ENCODE measurements around the gene FASTKD1.
"Not testable (repeated sequence)": the region's sequence is repeated elsewhere in the genome, so short reads cannot be mapped to it uniquely, and the experiment has no call there.

Gene FASTKD1

GRCh38 chr2:169570752-169571151 lies 2.9 kb downstream of the FASTKD1 start:
- not testable (repeated sequence) for H3K9ac ChIP-seq (ENCODE audit: low read depth, low read length); H3K27me3 ChIP-seq (ENCODE audit: insufficient read depth, low read length); H3K4me1 ChIP-seq (ENCODE audit: insufficient read depth, low read length); H3K9me3 ChIP-seq (ENCODE audit: insufficient read depth, low read depth, low read length); H3K27ac ChIP-seq (ENCODE audit: low read length); H3K4me3 ChIP-seq (ENCODE audit: low read length)
- H3K36me3 ChIP-seq (ENCODE audit: insufficient read depth, low read depth, low read length), result peaks cover 22% of the 10 kb centered on the region

GRCh38 chr2:169569948-169570347 lies 3.7 kb downstream of the FASTKD1 start:
- no peaks in the 10 kb centered on the region for H3K9me3 ChIP-seq (ENCODE audit: insufficient read depth, low read depth, low read length)
- H3K36me3 ChIP-seq (ENCODE audit: insufficient read depth, low read depth, low read length), result peaks cover 22% of the 10 kb centered on the region
- H3K27me3 ChIP-seq (ENCODE audit: insufficient read depth, low read length), result no peaks in the 10 kb centered on the region
- 0 out of 2 replicates have a peak, but pooled peaks cover 2% of the 10 kb centered on the region for H3K4me1 ChIP-seq (ENCODE audit: insufficient read depth, low read length)
- H3K9ac ChIP-seq (ENCODE audit: low read depth, low read length), result no peak overlapping the region
- H3K27ac ChIP-seq (ENCODE audit: low read length), result no peak overlapping the region
- H3K4me3 ChIP-seq (ENCODE audit: low read length), result no peak overlapping the region

- Histone ChIP-seq H3K27me3 (ENCODE audit: insufficient read depth, low read length) (no peaks in the 10 kb centered on the region), H3K36me3 (ENCODE audit: insufficient read depth, low read depth, low read length) (peaks cover 35% of the 10 kb centered on the region), H3K4me3 (ENCODE audit: low read length) (no peak overlapping the region), H3K4me1 (ENCODE audit: insufficient read depth, low read length) (no peaks in the 10 kb centered on the region), H3K9ac (ENCODE audit: low read depth, low read length) (no peak overlapping the region), H3K9me3 (ENCODE audit: insufficient read depth, low read depth, low read length) (no peaks in the 10 kb centered on the region), H3K27ac (ENCODE audit: low read length) (no peak overlapping the region)
These were observed 8.0 kb downstream of the FASTKD1 start for GRCh38 chr2:169565686-169566085.

GRCh38 chr2:169562519-169562918 lies 11.1 kb downstream of the FASTKD1 start:
- Histone ChIP-seq H3K9me3 (ENCODE audit: insufficient read depth, low read depth, low read length) (no peaks in the 10 kb centered on the region), H3K9ac (ENCODE audit: low read depth, low read length) (no peak overlapping the region), H3K27me3 (ENCODE audit: insufficient read depth, low read length) (no peaks in the 10 kb centered on the region), H3K27ac (ENCODE audit: low read length) (no peak overlapping the region), H3K36me3 (ENCODE audit: insufficient read depth, low read depth, low read length) (peaks cover 35% of the 10 kb centered on the region), H3K4me3 (ENCODE audit: low read length) (no peak overlapping the region), H3K4me1 (ENCODE audit: insufficient read depth, low read length) (no peaks in the 10 kb centered on the region)

- H3K9me3 ChIP-seq (ENCODE audit: insufficient read depth, low read depth, low read length); H3K9ac ChIP-seq (ENCODE audit: low read depth, low read length); H3K4me1 ChIP-seq (ENCODE audit: insufficient read depth, low read length); H3K27me3 ChIP-seq (ENCODE audit: insufficient read depth, low read length); H3K27ac ChIP-seq (ENCODE audit: low read length); H3K4me3 ChIP-seq (ENCODE audit: low read length): not testable (repeated sequence)
- H3K36me3 ChIP-seq (ENCODE audit: insufficient read depth, low read depth, low read length), result peaks cover 35% of the 10 kb centered on the region
These were observed 11.6 kb downstream of the FASTKD1 start for GRCh38 chr2:169562084-169562483.

- Histone ChIP-seq H3K27ac (ENCODE audit: low read length) (no peak overlapping the region), H3K36me3 (ENCODE audit: insufficient read depth, low read depth, low read length) (peaks cover 42% of the 10 kb centered on the region), H3K9ac (ENCODE audit: low read depth, low read length) (no peak overlapping the region), H3K9me3 (ENCODE audit: insufficient read depth, low read depth, low read length) (no peaks in the 10 kb centered on the region), H3K4me1 (ENCODE audit: insufficient read depth, low read length) (no peaks in the 10 kb centered on the region), H3K4me3 (ENCODE audit: low read length) (no peak overlapping the region), H3K27me3 (ENCODE audit: insufficient read depth, low read length) (no peaks in the 10 kb centered on the region)
These were observed 12.3 kb downstream of the FASTKD1 start for GRCh38 chr2:169561364-169561763.

- Histone ChIP-seq H3K9ac (ENCODE audit: low read depth, low read length) (no peak overlapping the region), H3K9me3 (ENCODE audit: insufficient read depth, low read depth, low read length) (no peaks in the 10 kb centered on the region), H3K4me1 (ENCODE audit: insufficient read depth, low read length) (no peaks in the 10 kb centered on the region), H3K36me3 (ENCODE audit: insufficient read depth, low read depth, low read length) (peaks cover 62% of the 10 kb centered on the region), H3K27me3 (ENCODE audit: insufficient read depth, low read length) (no peaks in the 10 kb centered on the region), H3K27ac (ENCODE audit: low read length) (no peak overlapping the region), H3K4me3 (ENCODE audit: low read length) (no peak overlapping the region)
These were observed 26.9 kb downstream of the FASTKD1 start for GRCh38 chr2:169546756-169547155.

- Histone ChIP-seq H3K9me3 (ENCODE audit: insufficient read depth, low read depth, low read length) (no peaks in the 10 kb centered on the region), H3K4me3 (ENCODE audit: low read length) (no peak overlapping the region), H3K27ac (ENCODE audit: low read length) (no peak overlapping the region), H3K9ac (ENCODE audit: low read depth, low read length) (no peak overlapping the region), H3K36me3 (ENCODE audit: insufficient read depth, low read depth, low read length) (peaks cover 83% of the 10 kb centered on the region), H3K4me1 (ENCODE audit: insufficient read depth, low read length) (no peaks in the 10 kb centered on the region), H3K27me3 (ENCODE audit: insufficient read depth, low read length) (no peaks in the 10 kb centered on the region)
These were observed 31.2 kb downstream of the FASTKD1 start for GRCh38 chr2:169542433-169542832.

- Histone ChIP-seq H3K9me3 (ENCODE audit: insufficient read depth, low read depth, low read length) (no peaks in the 10 kb centered on the region), H3K4me1 (ENCODE audit: insufficient read depth, low read length) (no peaks in the 10 kb centered on the region), H3K4me3 (ENCODE audit: low read length) (no peak overlapping the region), H3K36me3 (ENCODE audit: insufficient read depth, low read depth, low read length) (peaks cover 76% of the 10 kb centered on the region), H3K27me3 (ENCODE audit: insufficient read depth, low read length) (no peaks in the 10 kb centered on the region), H3K27ac (ENCODE audit: low read length) (no peak overlapping the region), H3K9ac (ENCODE audit: low read depth, low read length) (no peak overlapping the region)
These were observed 33.5 kb downstream of the FASTKD1 start for GRCh38 chr2:169540146-169540545.

- peaks cover 69% of the 10 kb centered on the region for H3K36me3 ChIP-seq (ENCODE audit: insufficient read depth, low read depth, low read length)
- not testable (repeated sequence) for H3K9ac ChIP-seq (ENCODE audit: low read depth, low read length); H3K27ac ChIP-seq (ENCODE audit: low read length); H3K4me3 ChIP-seq (ENCODE audit: low read length); H3K9me3 ChIP-seq (ENCODE audit: insufficient read depth, low read depth, low read length); H3K27me3 ChIP-seq (ENCODE audit: insufficient read depth, low read length); H3K4me1 ChIP-seq (ENCODE audit: insufficient read depth, low read length)
These were observed 34.2 kb downstream of the FASTKD1 start for GRCh38 chr2:169539460-169539859.

GRCh38 chr2:169528271-169528701 lies 45.4 kb downstream of the FASTKD1 start:
- no peaks in the 10 kb centered on the region for H3K27me3 ChIP-seq (ENCODE audit: insufficient read depth, low read length)
- H3K4me1 ChIP-seq (ENCODE audit: insufficient read depth, low read length), result no peaks in the 10 kb centered on the region
- H3K9me3 ChIP-seq (ENCODE audit: insufficient read depth, low read depth, low read length), result no peaks in the 10 kb centered on the region
- H3K27ac ChIP-seq (ENCODE audit: low read length), result no peak overlapping the region
- H3K36me3 ChIP-seq (ENCODE audit: insufficient read depth, low read depth, low read length), result peaks cover 33% of the 10 kb centered on the region
- no peak overlapping the region for H3K9ac ChIP-seq (ENCODE audit: low read depth, low read length)
- H3K4me3 ChIP-seq (ENCODE audit: low read length), result no peak overlapping the region

GRCh38 chr2:169526451-169526850 lies 47.2 kb downstream of the FASTKD1 start:
- Histone ChIP-seq H3K27me3 (ENCODE audit: insufficient read depth, low read length) (no peaks in the 10 kb centered on the region), H3K36me3 (ENCODE audit: insufficient read depth, low read depth, low read length) (peaks cover 27% of the 10 kb centered on the region), H3K4me3 (ENCODE audit: low read length) (no peak overlapping the region), H3K9ac (ENCODE audit: low read depth, low read length) (no peak overlapping the region), H3K9me3 (ENCODE audit: insufficient read depth, low read depth, low read length) (no peaks in the 10 kb centered on the region), H3K27ac (ENCODE audit: low read length) (no peak overlapping the region), H3K4me1 (ENCODE audit: insufficient read depth, low read length) (no peaks in the 10 kb centered on the region)

GRCh38 chr2:169525434-169525833 lies 48.2 kb downstream of the FASTKD1 start:
- H3K4me3 ChIP-seq (ENCODE audit: low read length), result no peak overlapping the region
- no peaks in the 10 kb centered on the region for H3K27me3 ChIP-seq (ENCODE audit: insufficient read depth, low read length)

More at GRCh38 chr2:169525434-169525833, 48.2 kb downstream of the FASTKD1 start:
- H3K36me3 ChIP-seq (ENCODE audit: insufficient read depth, low read depth, low read length), result peaks cover 17% of the 10 kb centered on the region
- no peaks in the 10 kb centered on the region for H3K9me3 ChIP-seq (ENCODE audit: insufficient read depth, low read depth, low read length)
- H3K9ac ChIP-seq (ENCODE audit: low read depth, low read length), result no peak overlapping the region
- no peaks in the 10 kb centered on the region for H3K4me1 ChIP-seq (ENCODE audit: insufficient read depth, low read length)
- no peak overlapping the region for H3K27ac ChIP-seq (ENCODE audit: low read length)
